ENCODE results near the gene SPTBN4.
A peak's percentile ranks its signal among the peaks of the same experiment; 100 is the strongest.
"Not testable (repeated sequence)": the region's sequence is repeated elsewhere in the genome, so short reads cannot be mapped to it uniquely, and the experiment has no call there.

The SPTBN4 gene

DNA sequence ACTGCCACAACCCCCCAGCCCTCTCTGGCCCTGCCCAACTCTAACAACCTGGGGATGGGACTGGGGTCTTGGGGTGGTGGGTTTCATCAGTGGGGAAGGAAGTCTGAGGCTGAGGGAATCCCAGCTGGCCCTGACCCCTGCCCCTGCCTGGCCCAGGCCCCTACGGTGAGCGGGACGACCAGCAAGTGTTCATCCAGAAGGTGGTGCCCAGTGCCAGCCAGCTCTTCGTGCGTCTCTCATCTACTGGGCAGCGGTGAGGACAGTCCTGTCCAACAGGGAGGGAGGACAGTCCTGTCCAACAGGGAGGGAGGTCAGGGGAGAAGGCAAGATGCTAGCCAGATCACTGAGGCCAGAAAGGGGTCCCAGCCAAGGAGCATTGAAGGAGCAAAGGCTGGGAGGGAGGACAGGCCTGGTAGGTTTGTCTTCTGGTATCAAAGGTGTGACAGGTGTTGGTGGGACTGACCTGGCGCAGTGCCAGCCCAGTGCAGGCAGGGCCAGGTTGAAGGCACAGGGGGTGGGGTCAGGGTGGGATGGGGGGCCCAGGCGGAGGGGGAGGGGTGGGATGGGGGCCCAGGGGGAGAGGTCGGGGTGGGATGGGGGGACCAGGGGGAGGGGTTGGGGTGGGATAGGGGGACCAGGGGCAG, 122.2 kb downstream of the SPTBN4 start:
- Histone ChIP-seq H3K4me3 (ENCODE audit: low read depth, low read length) (no peak overlapping the region), H3K27ac (ENCODE audit: low read depth, low read length) (no peak overlapping the region)

DNA sequence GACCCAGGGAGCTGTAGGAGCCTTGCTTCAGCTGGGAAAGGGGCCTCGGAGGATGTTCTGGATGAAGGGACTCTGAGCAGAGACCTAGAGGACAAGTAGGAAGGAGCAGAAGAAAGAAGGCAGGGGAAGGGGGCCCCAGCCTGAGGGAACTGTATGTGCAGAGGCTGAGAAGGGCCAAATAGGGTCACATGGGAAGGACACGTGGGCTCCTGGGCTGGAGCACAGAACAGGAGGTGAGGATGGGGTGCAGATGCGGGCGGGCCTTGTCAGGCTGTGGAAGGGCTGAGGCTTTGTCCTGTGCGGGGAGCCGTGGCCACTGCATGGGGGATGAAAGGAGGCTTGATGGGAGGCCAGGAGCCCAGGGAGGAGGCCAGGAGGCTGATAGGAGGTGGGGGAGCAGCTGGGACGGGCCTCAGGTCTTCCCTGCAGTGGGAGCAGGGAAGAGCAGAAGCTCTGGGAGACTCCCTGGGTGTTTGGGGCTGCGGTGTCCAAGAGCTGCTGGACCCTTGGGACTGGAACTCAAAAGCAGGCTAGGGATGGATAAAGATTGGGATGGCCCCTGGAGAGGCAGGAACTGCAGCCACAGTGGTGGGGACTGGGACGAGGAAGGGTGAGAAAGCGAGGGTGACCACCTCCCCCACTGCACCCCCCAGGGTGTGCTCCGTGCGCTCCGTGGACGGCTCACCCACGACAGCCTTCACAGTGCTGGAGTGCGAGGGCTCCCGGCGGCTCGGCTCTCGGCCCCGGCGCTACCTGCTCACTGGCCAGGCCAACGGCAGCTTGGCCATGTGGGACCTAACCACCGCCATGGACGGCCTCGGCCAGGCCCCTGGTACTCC, 123.0 kb downstream of the SPTBN4 start:
- H3K27ac ChIP-seq (ENCODE audit: low read depth, low read length) = no peak overlapping the region
- H3K27me3 ChIP-seq (ENCODE audit: insufficient read depth, low read length) = no peaks in the 10 kb centered on the region
- H3K79me2 ChIP-seq (ENCODE audit: control insufficient read depth, insufficient read depth, low read length, unreplicated experiment) = no peaks in the 10 kb centered on the region

More for the DNA sequence above, 122.2 kb downstream of the SPTBN4 start:
- peaks cover 7% of the 10 kb centered on the region for H3K4me1 ChIP-seq (ENCODE audit: control insufficient read depth, insufficient read depth, low read length, unreplicated experiment)
- H3K79me2 ChIP-seq (ENCODE audit: control insufficient read depth, insufficient read depth, low read length, unreplicated experiment) = no peaks in the 10 kb centered on the region
- no peak overlapping the region for H2AFZ ChIP-seq (ENCODE audit: low read length, unreplicated experiment)
- no peaks in the 10 kb centered on the region for H3K27me3 ChIP-seq (ENCODE audit: insufficient read depth, low read length)
- no peaks in the 10 kb centered on the region for H3K36me3 ChIP-seq (ENCODE audit: insufficient read depth, low read length)

DNA sequence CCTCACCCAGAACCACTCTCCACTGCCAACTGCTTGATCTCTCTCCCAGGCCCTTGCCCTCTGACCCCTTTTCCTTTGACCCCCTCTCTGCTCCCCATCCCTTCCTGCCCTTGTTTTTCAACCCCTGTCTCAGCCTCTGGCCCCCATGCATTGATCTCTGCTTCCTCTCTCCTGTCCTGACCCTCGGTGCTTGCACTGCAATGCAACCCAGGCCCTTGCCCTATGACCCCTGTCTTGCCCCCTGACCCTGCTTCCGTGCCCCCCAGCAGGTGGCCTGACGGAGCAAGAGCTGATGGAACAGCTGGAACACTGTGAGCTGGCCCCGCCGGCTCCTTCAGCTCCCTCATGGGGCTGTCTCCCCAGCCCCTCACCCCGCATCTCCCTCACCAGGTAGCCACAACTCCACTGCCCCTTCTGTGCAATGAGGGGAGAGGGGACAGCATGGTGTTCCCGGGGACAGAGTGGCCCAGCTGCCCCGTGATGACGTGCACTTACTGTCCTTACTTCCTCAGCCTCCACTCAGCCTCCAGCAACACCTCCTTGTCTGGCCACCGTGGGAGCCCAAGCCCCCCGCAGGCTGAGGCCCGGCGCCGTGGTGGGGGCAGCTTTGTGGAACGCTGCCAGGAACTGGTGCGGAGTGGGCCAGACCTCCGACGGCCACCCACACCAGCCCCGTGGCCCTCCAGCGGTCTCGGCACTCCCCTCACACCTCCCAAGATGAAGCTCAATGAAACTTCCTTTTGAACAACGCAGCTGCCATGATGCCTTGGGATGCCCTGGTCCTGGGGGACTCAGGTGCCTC, 123.9 kb downstream of the SPTBN4 start:
- Histone ChIP-seq H3K27me3 (ENCODE audit: insufficient read depth, low read length) (no peaks in the 10 kb centered on the region), H3K4me1 (ENCODE audit: control insufficient read depth, insufficient read depth, low read length, unreplicated experiment) (peaks cover 11% of the 10 kb centered on the region), H3K79me2 (ENCODE audit: control insufficient read depth, insufficient read depth, low read length, unreplicated experiment) (no peaks in the 10 kb centered on the region), H3K27ac (ENCODE audit: low read depth, low read length) (no peak overlapping the region), H2AFZ (ENCODE audit: low read length, unreplicated experiment) (no peak overlapping the region), H3K36me3 (ENCODE audit: insufficient read depth, low read length) (no peaks in the 10 kb centered on the region), H3K4me3 (ENCODE audit: low read depth, low read length) (no peak overlapping the region)

More for the DNA sequence above, 123.0 kb downstream of the SPTBN4 start:
- no peaks in the 10 kb centered on the region for H3K36me3 ChIP-seq (ENCODE audit: insufficient read depth, low read length)
- no peak overlapping the region for H2AFZ ChIP-seq (ENCODE audit: low read length, unreplicated experiment)
- peaks cover 14% of the 10 kb centered on the region for H3K4me1 ChIP-seq (ENCODE audit: control insufficient read depth, insufficient read depth, low read length, unreplicated experiment)
- H3K4me3 ChIP-seq (ENCODE audit: low read depth, low read length) = no peak overlapping the region

DNA sequence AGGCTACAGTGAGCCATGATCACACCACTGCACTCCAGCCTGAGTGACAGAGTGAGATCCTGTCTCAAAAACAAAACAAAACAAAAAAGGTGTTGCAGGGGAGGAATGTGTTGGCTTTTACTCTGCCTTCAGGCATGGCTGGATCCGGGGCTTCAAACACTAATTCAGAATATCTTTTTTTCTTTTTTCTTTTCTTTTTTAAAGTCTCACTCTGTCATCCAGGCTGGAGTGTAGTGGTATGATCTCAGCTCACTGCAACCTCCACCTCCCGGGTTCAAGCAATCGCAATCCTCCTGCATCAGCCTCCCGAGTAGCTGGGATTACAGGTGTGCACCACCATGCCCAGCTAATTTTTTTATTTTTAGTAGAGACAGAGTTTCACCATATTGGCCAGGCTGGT, 124.9 kb downstream of the SPTBN4 start:
- not testable (repeated sequence) for H3K27ac ChIP-seq (ENCODE audit: low read depth, low read length); H3K36me3 ChIP-seq (ENCODE audit: insufficient read depth, low read length); H2AFZ ChIP-seq (ENCODE audit: low read length, unreplicated experiment)

DNA sequence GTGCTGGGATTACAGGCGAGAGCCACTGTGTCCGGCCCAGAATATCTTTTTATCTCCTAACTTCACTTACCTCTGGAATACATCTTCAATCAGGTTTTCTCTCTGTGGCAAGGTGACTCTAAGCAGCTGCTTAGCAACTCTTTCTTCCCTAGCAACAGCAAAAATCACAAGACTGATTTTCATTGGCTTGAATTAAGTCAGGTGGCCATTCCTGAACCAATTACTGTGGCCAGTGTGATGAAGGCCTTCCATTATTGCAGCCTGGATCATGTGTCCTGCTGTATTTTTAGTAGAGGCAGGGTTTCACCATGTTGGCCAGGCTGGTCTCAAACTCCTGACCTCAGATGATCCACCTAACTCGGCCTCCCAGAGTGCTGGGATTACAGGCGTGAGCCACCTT, 125.4 kb downstream of the SPTBN4 start:
- no peak overlapping the region for H2AFZ ChIP-seq (ENCODE audit: low read length, unreplicated experiment)
- no peak overlapping the region for H3K27ac ChIP-seq (ENCODE audit: low read depth, low read length)
- no peaks in the 10 kb centered on the region for H3K27me3 ChIP-seq (ENCODE audit: insufficient read depth, low read length)
- no peak overlapping the region for H3K4me3 ChIP-seq (ENCODE audit: low read depth, low read length)
- no peaks in the 10 kb centered on the region for H3K36me3 ChIP-seq (ENCODE audit: insufficient read depth, low read length)
- H3K4me1 ChIP-seq (ENCODE audit: control insufficient read depth, insufficient read depth, low read length, unreplicated experiment) = peaks cover 9% of the 10 kb centered on the region
- no peaks in the 10 kb centered on the region for H3K79me2 ChIP-seq (ENCODE audit: control insufficient read depth, insufficient read depth, low read length, unreplicated experiment)

More for the DNA sequence above, 124.9 kb downstream of the SPTBN4 start:
- not testable (repeated sequence) for H3K4me3 ChIP-seq (ENCODE audit: low read depth, low read length); H3K27me3 ChIP-seq (ENCODE audit: insufficient read depth, low read length); H3K79me2 ChIP-seq (ENCODE audit: control insufficient read depth, insufficient read depth, low read length, unreplicated experiment); H3K4me1 ChIP-seq (ENCODE audit: control insufficient read depth, insufficient read depth, low read length, unreplicated experiment)

DNA sequence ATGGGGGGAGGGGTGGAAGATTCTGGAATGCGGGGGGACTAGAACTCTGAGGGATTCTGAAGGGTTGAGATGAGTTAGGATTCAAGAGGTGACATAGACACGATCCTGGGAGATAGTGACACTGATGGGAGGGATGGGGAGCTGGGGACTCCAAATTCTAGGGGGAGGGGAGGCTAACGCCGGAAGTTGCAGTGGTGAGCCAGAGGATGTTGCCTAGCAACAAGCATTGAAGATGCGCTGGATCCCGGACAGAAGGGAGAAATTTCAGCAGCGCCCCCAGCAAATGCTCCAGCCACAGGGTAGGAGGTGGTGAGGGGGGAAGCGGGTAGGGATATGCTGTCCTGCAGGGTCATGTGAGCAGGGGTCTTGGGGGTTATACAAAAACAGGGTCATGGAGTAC, 127.5 kb downstream of the SPTBN4 start:
- Histone ChIP-seq H2AFZ (ENCODE audit: low read length, unreplicated experiment) (no peak overlapping the region), H3K4me1 (ENCODE audit: control insufficient read depth, insufficient read depth, low read length, unreplicated experiment) (peaks cover 14% of the 10 kb centered on the region), H3K27ac (ENCODE audit: low read depth, low read length) (no peak overlapping the region), H3K27me3 (ENCODE audit: insufficient read depth, low read length) (no peaks in the 10 kb centered on the region), H3K36me3 (ENCODE audit: insufficient read depth, low read length) (no peaks in the 10 kb centered on the region), H3K4me3 (ENCODE audit: low read depth, low read length) (no peak overlapping the region), H3K79me2 (ENCODE audit: control insufficient read depth, insufficient read depth, low read length, unreplicated experiment) (no peaks in the 10 kb centered on the region)

DNA sequence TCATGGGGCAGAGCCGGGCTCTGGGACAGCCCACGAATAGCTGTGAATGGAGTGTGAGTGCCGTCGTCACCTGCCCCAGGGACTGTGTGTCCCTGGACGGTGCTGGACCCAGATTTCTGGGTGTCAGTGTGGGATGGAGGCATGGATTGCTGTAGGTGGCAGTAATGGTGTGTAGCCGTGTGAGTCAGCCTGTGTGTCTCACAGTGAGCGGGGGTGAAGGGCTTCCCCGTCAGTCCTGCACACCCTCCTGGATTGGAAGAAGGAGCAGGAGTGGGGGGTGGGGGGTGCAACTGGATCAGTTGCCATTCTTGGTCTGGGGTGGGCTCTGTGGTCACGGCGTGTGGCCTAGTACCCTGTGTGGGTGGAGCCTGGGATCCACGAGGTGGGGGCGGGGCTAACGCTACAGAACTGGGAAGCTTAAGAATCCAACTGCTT, 127.9 kb downstream of the SPTBN4 start:
- H2AFZ ChIP-seq (ENCODE audit: low read length, unreplicated experiment) = no peak overlapping the region
- peak overlapping the region; percentile 43 for H3K4me3 ChIP-seq (ENCODE audit: low read depth, low read length)
- H3K27ac ChIP-seq (ENCODE audit: low read depth, low read length) = no peak overlapping the region
- H3K4me1 ChIP-seq (ENCODE audit: control insufficient read depth, insufficient read depth, low read length, unreplicated experiment) = peaks cover 14% of the 10 kb centered on the region
- no peaks in the 10 kb centered on the region for H3K79me2 ChIP-seq (ENCODE audit: control insufficient read depth, insufficient read depth, low read length, unreplicated experiment)
- H3K36me3 ChIP-seq (ENCODE audit: insufficient read depth, low read length) = no peaks in the 10 kb centered on the region
- no peaks in the 10 kb centered on the region for H3K27me3 ChIP-seq (ENCODE audit: insufficient read depth, low read length)

DNA sequence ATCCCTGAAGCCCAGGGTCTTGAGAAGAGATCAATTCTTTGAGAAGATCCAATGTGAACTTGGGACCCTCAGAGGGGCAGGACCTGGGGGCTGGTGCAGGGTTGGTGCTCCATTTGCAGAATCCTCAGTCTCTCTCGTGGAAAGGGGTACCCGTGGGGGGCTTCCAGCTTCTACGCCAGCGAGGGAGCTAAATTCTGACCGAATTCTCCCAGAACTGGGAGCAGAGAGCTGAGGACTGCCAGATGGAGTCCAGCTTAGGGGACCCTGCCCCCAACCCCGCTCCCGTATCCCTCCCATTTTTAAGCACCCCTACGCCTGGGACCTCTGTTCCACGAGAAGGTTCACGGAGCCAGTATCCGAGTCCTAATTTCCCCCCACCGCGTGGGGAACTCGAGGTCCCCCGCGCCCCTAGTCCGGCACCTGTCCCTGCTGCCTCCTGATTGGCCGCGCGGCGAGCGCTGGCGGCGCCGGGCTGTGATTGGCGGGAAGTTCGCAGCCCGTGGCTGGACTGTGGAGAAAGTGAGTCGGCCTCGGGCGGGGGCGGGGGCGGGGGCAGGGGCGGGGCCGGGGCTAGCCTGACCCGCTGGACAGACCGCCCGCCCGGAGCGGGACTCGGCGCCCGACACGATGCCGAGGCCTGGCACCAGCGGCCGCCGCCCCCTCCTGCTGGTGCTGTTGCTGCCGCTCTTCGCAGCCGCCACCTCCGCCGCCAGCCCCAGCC, 130.0 kb downstream of the SPTBN4 start:
- Histone ChIP-seq H3K79me2 (ENCODE audit: control insufficient read depth, insufficient read depth, low read length, unreplicated experiment) (no peaks in the 10 kb centered on the region), H3K4me3 (ENCODE audit: low read depth, low read length) (peak overlapping the region; percentile 79), H3K27ac (ENCODE audit: low read depth, low read length) (no peak overlapping the region), H3K27me3 (ENCODE audit: insufficient read depth, low read length) (peaks cover 5% of the 10 kb centered on the region; the same call in 1 of the 2 replicates), H3K4me1 (ENCODE audit: control insufficient read depth, insufficient read depth, low read length, unreplicated experiment) (peaks cover 14% of the 10 kb centered on the region), H3K36me3 (ENCODE audit: insufficient read depth, low read length) (no peaks in the 10 kb centered on the region), H2AFZ (ENCODE audit: low read length, unreplicated experiment) (no peak overlapping the region)

DNA sequence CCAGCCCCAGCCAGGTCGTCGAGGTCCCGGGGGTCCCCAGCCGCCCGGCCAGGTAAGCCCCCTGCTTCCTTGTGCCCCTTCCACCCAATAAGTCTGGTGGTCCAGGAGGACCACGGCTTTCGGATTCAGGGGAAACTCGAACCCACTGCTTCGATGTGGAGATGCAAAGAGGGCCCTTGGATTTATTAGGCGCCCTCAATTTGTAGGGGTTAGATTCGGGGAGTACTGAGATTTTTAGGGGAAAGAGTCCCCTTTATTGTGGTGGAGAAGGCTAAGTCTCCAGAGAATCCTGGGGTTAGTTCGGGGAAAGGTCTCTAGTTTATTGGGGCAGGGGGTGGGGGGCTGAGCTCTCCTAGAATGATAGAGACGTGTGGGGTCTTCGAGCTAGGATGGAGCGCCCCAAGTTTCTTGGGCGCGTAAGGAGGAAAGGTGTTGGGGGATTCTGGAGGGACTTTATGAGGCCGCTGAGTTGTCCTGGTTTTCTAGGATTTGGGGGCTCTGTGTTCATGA, 130.6 kb downstream of the SPTBN4 start:
- H3K36me3 ChIP-seq (ENCODE audit: insufficient read depth, low read length) = no peaks in the 10 kb centered on the region
- peak overlapping the region; percentile 14 for H2AFZ ChIP-seq (ENCODE audit: low read length, unreplicated experiment)
- H3K4me3 ChIP-seq (ENCODE audit: low read depth, low read length) = peak overlapping the region; percentile 79
- peaks cover 5% of the 10 kb centered on the region; the same call in 1 of the 2 replicates for H3K27me3 ChIP-seq (ENCODE audit: insufficient read depth, low read length)
- peaks cover 14% of the 10 kb centered on the region for H3K4me1 ChIP-seq (ENCODE audit: control insufficient read depth, insufficient read depth, low read length, unreplicated experiment)
- H3K79me2 ChIP-seq (ENCODE audit: control insufficient read depth, insufficient read depth, low read length, unreplicated experiment) = no peaks in the 10 kb centered on the region
- no peak overlapping the region for H3K27ac ChIP-seq (ENCODE audit: low read depth, low read length)

Measured in ACC112 (cell line).